COLO668 (cell line): ENCODE results near the gene FYN.

Experiments used
- DNase-seq: peaks from one replicate; lab custom pipeline; 2025; ENCODE audit not compliant: unreplicated experiment; lab: John Stamatoyannopoulos, UW

Gene FYN

GRCh38 chr6:111884068-111884467, 10.8 kb upstream of the FYN start:
- DNase-seq = no peak

GRCh38 chr6:111880181-111880888, 7.1 kb upstream of the FYN start:
- no peak for DNase-seq

- no peak for DNase-seq
Measured at GRCh38 chr6:111875741-111876140, 2.5 kb upstream of the FYN start.

- DNase-seq = no peak
Measured at GRCh38 chr6:111874025-111874415, 768 bp upstream of the FYN start.

GRCh38 chr6:111872401-111873177, 663 bp downstream of the FYN start:
- peak; percentile 61 for DNase-seq

- DNase-seq = peak; percentile 47
Measured at GRCh38 chr6:111871725-111872400, 1.4 kb downstream of the FYN start.

- no peak for DNase-seq
Measured at GRCh38 chr6:111871207-111871606, 2.0 kb downstream of the FYN start.

GRCh38 chr6:111870742-111871064, 2.5 kb downstream of the FYN start:
- no peak for DNase-seq

- DNase-seq = no peak
Measured at GRCh38 chr6:111870051-111870741, 3.1 kb downstream of the FYN start.

GRCh38 chr6:111866857-111867256, 6.4 kb downstream of the FYN start:
- DNase-seq = no peak

GRCh38 chr6:111865909-111866546, 7.2 kb downstream of the FYN start:
- no peak for DNase-seq

GRCh38 chr6:111865049-111865585, 8.1 kb downstream of the FYN start:
- no peak for DNase-seq

- DNase-seq = no peak
Measured at GRCh38 chr6:111864138-111865048, 8.9 kb downstream of the FYN start.

- DNase-seq = no peak
Measured at GRCh38 chr6:111862741-111863140, 10.5 kb downstream of the FYN start.

GRCh38 chr6:111862314-111862713, 10.9 kb downstream of the FYN start:
- DNase-seq = no peak

- peak; percentile 30 for DNase-seq
Measured at GRCh38 chr6:111861431-111861885, 11.8 kb downstream of the FYN start.

GRCh38 chr6:111858347-111858746, 14.9 kb downstream of the FYN start:
- no peak for DNase-seq

GRCh38 chr6:111857674-111858337, 15.4 kb downstream of the FYN start:
- no peak for DNase-seq

- DNase-seq = no peak
Measured at GRCh38 chr6:111855753-111856152, 17.5 kb downstream of the FYN start.
